Measurements from ENCODE around the gene NRL. TPM values are rescaled to one million over a fixed set of nuclear protein-coding genes. Genes with fewer than 3 reads are reported as not detected.

NRL gene
- total and polyA plus RNA-seq, 7 donors, result 1.2 to 5.1 (median 2.4) TPM

DNA sequence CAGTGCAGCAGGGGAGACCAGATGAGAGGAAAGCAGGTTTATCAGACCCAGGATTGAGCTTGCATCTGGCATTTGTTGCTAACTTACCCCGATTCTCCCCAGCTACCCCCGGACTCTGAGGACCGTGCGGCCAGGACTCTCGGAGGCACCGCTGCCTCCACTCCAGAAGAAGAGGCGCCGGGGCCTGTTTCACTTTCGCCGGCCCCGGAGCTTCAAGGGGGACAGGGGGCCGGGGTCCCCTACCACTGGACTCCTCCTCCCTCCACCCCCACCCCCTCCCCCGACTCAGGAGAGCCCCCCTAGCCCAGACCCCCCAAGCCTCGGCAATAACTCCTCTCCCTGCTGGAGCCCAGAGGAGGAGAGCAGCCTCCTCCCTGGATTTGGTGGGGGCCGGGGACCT lies 49.9 kb downstream of the NRL start:
- no peak for DNase-seq
- TF ChIP-seq, protein P1, sequence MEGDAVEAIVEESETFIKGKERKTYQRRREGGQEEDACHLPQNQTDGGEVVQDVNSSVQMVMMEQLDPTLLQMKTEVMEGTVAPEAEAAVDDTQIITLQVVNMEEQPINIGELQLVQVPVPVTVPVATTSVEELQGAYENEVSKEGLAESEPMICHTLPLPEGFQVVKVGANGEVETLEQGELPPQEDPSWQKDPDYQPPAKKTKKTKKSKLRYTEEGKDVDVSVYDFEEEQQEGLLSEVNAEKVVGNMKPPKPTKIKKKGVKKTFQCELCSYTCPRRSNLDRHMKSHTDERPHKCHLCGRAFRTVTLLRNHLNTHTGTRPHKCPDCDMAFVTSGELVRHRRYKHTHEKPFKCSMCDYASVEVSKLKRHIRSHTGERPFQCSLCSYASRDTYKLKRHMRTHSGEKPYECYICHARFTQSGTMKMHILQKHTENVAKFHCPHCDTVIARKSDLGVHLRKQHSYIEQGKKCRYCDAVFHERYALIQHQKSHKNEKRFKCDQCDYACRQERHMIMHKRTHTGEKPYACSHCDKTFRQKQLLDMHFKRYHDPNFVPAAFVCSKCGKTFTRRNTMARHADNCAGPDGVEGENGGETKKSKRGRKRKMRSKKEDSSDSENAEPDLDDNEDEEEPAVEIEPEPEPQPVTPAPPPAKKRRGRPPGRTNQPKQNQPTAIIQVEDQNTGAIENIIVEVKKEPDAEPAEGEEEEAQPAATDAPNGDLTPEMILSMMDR (IDR thresholded peaks at IDR 0.05), result no peak
- 77 to 92% (median 85%) methylated on average over 9 to 15 of the region's 15 CpGs for WGBS, 3 donors

DNA sequence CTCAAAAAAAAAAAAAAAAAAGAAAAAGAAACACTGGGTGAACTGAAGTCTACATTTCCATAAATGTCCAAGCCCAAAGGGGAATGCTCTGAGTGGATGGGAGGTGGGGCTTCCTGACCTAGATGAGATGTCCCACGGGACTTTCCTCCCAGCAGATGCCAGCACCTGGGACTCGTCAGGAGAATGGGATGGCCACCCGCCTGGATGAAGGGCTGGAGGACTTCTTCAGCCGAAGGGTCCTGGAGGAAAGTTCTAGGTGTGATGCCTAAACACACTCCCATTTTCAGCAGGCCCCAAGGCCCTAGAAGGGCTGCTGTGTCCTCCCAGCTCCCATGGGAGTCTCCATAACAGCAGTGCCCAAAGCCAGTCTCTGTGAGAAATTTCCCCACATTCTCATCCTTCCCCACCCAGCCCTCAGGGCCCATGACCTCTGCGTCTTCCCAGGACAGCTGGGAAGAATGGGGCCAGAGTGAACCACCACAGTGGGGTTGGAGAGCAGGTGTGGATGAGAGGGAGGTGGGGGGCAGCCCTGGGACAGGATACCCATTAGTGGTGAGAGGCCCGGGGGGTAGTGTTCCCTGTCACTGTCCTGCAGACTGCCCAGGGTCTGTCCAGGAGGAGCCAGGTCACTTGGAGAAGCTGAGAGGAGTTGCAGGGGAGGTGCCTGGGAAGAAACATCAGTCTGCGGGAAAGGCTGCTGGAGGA lies 50.5 kb downstream of the NRL start:
- Histone ChIP-seq H3K27ac (no peak overlapping the region), H3K4me1 (no peaks in the 10 kb centered on the region), H3K36me3 (ENCODE audit: insufficient read depth in 1 of 2, low read depth in 1 of 2) (no peaks in the 10 kb centered on the region), H3K27me3 (ENCODE audit: insufficient read depth in 3 of 3, low read length in 2 of 3) (no peaks in the 10 kb centered on the region), H3K4me3 (no peak overlapping the region), H3K9me3 (no peaks in the 10 kb centered on the region)
- intact Hi-C loops (cut with DNase I), result no loop called here
- no peak for ATAC-seq
- TF ChIP-seq, protein P1 (IDR thresholded peaks at IDR 0.05), result no peak
- no peak for DNase-seq
- 69 to 73% (median 72%) methylated on average over 7 of the region's 7 CpGs for WGBS, 3 donors

More for the DNA sequence above, 49.9 kb downstream of the NRL start:
- intact Hi-C loops (cut with DNase I), result no loop called here
- H3K4me1 ChIP-seq, result no peaks in the 10 kb centered on the region
- H3K9me3 ChIP-seq, result no peaks in the 10 kb centered on the region
- H3K27me3 ChIP-seq (ENCODE audit: insufficient read depth in 3 of 3, low read length in 2 of 3), result no peaks in the 10 kb centered on the region
- H3K27ac ChIP-seq, result no peak overlapping the region
- H3K4me3 ChIP-seq, result no peak overlapping the region
- no peak for ATAC-seq
- no peaks in the 10 kb centered on the region for H3K36me3 ChIP-seq (ENCODE audit: insufficient read depth in 1 of 2, low read depth in 1 of 2)

DNA sequence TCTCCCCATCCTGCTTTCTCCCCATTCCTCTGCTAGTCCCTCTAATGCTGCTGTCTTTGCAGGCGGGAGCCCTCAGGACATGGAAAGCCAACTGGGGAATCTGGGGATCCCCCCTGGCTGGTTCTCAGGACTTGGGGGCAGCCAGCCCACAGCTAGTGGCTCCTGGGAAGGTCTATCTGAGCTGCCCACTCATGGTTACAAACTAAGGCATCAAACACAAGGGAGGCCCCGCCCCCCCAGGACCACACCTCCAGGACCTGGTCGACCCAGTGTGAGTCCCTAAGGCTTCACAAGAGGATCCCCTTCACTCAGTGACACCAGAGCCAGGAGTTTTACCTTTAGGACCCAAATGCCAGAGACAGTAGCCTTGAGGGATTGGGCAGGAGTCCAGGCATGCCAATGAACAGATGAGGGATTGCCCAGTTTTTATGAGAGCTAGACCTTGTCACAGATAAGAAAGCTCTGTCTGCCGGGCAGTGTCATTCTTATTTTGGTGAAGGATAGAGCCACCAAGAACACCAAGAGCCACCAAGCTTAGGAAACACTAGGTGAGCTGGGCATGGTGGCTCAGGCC lies 51.4 kb downstream of the NRL start:
- 77 to 85% (median 79%) methylated on average over 4 of the region's 4 CpGs for WGBS, 3 donors
- intact Hi-C loops (cut with DNase I), result no loop called here

DNA sequence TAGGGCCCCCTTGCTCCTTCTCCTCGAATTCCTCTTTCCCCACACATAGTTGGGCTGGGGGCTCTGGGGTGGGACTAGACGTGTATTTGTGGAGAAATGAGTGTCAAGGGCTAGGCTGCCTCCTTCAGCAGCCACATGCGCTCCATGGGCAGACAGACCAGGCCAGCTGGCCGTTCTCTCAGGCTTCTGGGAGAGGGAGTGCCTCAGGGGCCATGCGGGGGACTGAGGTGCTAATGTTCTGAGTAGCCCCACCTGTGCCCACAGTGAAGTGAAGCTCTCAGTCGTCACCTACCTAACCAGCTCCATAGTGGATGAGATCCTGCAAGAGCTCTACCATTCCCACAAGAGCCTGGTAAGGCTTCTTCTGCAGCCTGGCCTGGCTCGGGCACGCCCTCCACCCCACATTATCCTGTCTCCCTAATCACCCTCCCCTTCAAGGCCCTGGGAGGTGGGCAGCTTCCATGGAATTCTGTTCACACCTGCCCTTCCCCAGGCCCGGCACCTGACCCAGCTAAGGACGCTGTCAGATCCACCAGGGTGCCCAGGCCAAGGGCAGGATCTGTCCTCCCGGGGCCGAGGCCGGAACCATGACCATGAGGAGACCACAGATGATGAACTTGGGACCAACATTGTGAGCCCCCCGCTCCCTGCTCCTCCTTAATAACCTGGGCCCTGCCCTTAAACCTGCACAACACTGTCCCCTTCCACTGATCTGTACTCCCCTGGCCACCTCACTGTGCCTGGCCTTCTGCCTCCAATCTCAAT lies 52.4 kb downstream of the NRL start:
- DNase-seq (no peak), ATAC-seq (no peak)
- Histone ChIP-seq H3K4me3 (no peak overlapping the region), H3K27ac (no peak overlapping the region), H3K4me1 (no peaks in the 10 kb centered on the region), H3K36me3 (ENCODE audit: insufficient read depth in 1 of 2, low read depth in 1 of 2) (no peaks in the 10 kb centered on the region), H3K9me3 (no peaks in the 10 kb centered on the region), H3K27me3 (ENCODE audit: insufficient read depth in 3 of 3, low read length in 2 of 3) (no peaks in the 10 kb centered on the region)
- TF ChIP-seq, protein P1 (IDR thresholded peaks at IDR 0.05), result no peak
- WGBS, 3 donors, result 85 to 89% (median 87%) methylated on average over 14 of the region's 14 CpGs
- intact Hi-C loops (cut with DNase I), result no loop called here

More for the DNA sequence above, 51.4 kb downstream of the NRL start:
- Histone ChIP-seq H3K27ac (no peak overlapping the region), H3K4me3 (no peak overlapping the region), H3K4me1 (no peaks in the 10 kb centered on the region), H3K36me3 (ENCODE audit: insufficient read depth in 1 of 2, low read depth in 1 of 2) (no peaks in the 10 kb centered on the region), H3K9me3 (no peaks in the 10 kb centered on the region), H3K27me3 (ENCODE audit: insufficient read depth in 3 of 3, low read length in 2 of 3) (no peaks in the 10 kb centered on the region)
- DNase-seq, result no peak
- no peak for ATAC-seq
- TF ChIP-seq, protein P1 (IDR thresholded peaks at IDR 0.05), result no peak
